Non-pigmented ciliary epithelial cell (primary cell): ENCODE measurements around the gene PRR12.

Source experiments
- DNase-seq: peaks from one replicate; pipeline ENCODE4 v3.0.0-alpha.2; 2010; ENCODE audit warnings: low read depth

PRR12 gene, protein sequence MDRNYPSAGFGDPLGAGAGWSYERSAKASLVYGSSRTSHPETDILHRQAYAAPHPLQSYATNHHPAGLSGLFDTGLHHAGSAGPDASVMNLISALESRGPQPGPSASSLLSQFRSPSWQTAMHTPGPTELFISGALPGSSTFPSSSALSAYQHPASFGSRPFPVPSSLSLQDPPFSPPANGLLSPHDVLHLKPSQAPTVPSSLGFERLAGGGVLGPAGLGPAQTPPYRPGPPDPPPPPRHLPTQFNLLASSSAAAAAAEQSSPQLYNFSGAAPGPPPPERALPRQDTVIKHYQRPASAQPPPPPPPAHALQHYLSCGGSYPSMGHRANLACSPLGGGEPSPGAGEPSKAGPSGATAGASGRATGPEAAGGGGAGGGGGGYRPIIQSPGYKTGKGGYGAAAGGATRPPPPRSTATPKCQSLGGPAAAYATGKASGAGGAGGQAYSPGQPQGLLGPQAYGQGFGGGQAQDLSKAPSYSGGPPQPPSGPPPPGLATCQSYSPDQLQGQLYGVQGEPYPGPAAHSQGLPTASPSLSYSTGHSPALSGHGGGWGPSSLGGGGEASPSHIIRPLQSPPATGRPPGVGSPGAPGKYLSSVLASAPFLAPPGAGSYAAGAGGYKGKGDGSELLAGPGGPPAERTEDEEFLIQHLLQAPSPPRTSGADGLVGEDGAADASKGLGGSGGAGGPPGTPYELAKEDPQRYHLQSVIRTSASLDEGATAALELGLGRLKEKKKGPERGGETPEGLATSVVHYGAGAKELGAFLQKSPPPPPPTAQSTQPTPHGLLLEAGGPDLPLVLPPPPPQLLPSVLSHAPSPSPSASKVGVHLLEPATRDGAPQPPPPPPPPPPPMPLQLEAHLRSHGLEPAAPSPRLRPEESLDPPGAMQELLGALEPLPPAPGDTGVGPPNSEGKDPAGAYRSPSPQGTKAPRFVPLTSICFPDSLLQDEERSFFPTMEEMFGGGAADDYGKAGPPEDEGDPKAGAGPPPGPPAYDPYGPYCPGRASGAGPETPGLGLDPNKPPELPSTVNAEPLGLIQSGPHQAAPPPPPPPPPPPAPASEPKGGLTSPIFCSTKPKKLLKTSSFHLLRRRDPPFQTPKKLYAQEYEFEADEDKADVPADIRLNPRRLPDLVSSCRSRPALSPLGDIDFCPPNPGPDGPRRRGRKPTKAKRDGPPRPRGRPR (N-terminal part only)

DNA sequence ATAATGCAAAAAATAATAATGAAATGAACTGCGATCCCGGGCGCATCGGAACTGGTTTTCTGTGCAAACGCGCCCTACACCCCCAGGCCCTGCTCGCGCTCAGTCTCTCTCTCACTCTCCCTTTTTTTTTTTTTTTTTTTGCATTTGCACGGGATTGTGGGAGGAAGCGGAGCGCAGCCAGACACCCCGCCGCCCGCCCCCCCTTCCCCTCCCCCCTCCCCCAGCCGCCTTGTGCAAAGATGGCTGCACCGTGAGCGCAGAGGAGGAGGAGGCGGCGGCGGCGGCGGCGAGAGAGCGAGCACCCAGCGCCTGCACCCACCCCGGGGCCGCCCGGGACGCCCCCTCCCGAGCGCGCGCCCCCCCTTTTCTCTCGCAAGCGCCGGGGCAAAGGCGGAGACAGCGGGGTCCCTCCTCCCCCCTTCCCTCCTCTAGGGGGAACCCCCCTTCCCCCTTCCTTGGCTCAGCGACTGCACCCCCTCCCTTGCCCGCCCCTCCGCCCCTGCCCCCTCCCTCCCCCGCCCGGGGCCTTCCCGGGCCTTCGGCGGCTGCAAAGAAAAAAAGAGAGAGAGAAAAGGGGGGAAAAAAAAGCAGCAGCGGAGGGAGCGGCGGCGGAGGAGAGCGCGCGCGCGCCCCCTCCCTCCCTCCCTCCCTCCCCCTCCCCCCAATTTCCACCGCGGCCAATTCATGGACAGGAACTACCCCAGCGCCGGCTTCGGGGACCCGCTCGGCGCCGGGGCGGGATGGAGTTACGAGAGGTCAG is at the start of gene PRR12:
Gene PRR12, plus strand, starts transcription at position 212 of the 760 bp plus-strand sequence. Its CDS starts 473 bp downstream, at position 685.
- DNase-seq: no peak

DNA sequence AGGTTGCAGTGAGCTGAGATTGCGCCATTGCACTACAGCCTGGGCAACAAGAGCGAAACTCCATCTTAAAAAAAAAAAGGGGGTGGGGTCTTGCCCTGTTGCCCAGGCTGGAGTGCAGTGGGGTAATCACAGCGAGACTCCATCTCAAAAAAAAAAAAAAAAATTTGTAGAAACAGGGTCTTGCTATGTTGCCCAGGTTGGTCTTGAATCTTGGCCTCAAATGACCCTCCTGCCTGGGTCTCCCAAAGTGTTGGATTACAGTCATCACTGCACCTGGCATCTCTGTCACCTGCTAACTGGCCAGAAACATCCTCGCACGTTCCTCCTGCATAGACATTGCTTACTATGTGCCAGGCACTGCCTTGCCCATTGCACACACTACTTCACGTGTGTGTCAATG is 49.1 kb upstream of the PRR12 start:
- no peak for DNase-seq

DNA sequence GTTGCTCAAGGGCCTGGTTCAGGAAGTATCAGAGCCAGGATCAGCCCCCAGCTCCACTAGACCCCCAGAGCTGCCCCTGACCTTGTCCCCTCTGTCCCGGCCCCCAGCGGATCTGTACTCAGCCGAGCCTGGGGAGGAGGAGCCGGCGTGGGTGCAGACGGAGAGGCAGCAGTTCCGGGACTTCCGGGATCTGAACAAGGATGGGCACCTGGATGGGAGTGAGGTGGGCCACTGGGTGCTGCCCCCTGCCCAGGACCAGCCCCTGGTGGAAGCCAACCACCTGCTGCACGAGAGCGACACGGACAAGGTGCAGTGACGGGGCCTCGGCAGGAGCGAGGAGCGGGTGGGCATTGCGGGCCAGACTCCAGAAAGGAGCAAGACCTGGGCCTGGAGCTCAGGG is 48.5 kb upstream of the PRR12 start:
- no peak for DNase-seq

DNA sequence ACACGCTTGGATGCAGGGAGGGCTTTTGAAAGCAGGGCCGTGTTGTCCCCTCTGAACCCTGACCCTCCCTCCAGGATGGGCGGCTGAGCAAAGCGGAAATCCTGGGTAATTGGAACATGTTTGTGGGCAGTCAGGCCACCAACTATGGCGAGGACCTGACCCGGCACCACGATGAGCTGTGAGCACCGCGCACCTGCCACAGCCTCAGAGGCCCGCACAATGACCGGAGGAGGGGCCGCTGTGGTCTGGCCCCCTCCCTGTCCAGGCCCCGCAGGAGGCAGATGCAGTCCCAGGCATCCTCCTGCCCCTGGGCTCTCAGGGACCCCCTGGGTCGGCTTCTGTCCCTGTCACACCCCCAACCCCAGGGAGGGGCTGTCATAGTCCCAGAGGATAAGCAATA is 48.0 kb upstream of the PRR12 start:
- no peak for DNase-seq

DNA sequence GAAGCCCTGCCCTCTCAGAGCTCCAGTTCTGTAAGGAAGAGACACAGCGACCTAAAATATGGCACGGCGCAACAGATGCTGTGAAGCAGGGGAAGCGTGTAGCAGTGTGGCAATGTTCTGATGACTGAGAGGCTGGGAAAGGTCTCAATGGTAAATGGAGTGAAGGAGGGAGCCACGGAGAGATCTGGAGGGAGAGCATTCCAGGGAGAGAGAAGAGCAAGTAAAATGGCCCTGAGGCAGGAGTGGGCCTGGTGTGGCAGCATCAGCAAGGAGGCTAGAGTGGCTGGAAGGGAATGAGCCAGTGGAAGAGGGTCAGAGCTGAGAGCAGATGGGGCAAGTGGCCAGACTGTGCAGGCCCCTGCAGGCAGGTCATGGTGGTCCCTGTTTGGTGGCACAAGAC is 46.8 kb upstream of the PRR12 start:
- no peak for DNase-seq

DNA sequence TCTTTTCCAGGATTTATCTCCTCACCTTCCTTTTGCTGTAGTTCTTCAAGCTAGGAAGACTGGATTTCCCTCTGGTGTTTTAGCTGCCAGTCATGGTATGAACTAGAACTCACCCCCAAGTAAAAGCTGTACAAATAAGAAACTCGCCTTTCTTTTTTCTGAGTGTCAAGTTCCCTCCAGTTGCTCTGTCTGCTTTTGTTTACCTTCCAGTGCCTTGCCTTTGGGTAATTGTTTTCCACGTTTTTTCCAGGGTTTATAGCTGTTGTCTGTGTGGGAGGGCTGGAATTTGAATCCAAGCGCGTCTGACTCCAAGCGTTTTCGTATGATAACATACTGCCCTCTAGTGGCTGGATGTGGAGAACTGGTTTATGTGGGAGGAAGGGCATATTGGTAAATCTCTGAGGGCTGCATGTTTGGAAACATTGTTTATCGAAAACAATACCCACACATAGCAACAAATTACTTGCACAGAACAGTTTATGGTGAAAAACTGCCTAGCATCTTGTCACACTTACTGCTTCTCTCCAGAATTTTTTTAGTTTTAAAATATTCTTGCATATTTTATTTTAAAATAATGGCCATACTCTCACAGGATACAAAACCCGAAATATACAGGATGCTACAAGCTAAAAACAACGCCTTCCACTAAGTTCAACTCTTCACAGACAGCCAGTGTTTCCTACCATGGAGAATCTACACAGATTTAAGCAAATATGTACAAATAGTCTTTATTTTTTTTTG is 44.0 kb upstream of the PRR12 start:
- peak; percentile 76 for DNase-seq

DNA sequence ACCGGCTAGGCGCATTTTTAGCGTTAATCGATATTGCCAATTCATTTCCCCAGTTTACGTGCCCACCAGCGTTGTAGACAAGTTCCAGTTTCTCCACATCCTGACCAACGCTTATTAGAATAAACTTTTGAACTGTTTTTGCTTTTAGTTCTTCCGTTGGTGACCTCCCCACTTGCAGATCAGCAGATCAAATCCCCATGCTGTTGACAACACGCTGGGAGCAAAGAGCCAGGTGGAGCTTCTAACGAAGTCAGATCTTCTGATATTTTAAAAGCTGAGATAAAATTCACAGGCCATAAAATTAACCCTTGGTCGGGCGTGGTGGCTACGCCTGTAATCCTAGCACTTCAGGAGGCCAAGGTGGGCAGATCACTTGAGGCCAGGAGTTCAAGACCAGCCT is 41.9 kb upstream of the PRR12 start:
- DNase-seq: no peak

DNA sequence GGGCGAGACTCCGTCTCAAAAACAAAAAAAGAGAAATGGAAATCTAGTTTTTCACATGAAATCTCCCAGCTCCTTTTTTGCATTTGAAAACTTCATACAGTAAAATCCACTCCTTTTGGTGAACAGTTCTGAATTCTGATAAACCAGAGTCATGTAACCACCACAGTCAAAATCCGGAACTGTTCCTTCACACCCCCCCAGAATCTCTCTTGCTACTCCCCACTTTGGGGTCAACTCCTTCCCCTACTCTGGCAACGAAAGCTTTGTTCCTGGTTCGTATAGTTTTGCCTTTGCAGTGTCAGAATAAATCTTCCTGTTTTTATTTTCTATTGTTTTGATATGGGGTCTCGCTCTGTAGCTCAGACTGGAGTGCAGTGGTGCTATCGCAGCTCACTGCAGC is 39.5 kb upstream of the PRR12 start:
- DNase-seq: no peak

DNA sequence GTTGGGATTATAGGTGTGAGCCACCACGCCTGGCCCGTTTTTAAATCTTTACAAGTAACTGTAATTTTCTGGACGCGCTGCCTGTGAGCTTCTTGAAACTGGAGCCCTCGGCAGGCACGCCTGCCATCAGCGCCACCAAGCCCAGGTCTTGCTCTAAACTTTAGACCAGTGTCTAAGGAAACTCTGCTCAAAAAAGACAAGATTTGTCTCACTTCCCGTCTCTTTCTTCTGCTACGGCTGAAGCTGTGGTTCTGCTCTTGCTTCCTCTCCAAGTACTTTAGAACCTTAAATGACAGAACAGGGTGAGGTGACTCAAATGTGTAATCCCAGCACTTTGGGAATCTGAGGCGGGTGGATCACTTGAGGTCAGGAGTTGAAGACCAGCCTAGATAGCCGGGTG is 38.2 kb upstream of the PRR12 start:
- DNase-seq: no peak

DNA sequence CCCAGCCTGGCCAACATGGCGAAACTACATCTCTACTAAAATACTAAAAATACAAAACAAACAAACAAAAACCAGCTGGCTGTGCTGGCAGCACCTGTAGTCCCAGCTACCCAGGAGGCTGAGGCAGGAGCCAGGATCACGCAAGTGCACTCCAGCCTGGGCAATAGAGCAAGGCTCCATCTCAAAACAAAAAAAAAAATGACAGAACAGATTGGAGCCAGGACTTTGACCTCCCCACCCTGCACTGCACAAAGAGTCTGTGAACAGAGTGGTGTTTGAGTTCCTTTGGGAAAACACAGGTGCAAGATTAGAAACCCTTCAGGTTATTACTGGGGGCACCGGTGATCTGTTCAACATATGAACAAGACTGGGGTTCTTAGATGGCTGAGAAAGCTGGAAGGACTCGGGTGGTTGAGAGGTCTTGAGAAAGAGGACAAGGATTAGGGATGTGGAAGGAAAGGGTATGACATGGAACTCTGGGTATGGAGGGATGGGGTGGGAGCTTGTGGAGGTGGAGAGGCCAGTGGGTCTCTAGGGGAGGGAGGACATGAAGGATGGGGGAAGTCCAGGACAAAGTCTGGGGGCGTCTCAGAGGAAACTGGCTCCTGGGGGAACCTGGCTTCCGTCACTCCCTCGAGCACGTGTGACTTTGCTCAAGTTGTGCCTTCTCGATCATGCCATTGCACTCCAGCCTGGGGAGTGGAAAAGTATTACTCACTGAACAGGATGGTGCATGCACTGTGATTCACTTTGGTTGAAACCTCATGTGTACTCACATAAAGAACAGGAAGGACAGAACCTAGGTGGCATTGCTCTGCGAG is 37.3 kb upstream of the PRR12 start:
- DNase-seq: peak; percentile 65

DNA sequence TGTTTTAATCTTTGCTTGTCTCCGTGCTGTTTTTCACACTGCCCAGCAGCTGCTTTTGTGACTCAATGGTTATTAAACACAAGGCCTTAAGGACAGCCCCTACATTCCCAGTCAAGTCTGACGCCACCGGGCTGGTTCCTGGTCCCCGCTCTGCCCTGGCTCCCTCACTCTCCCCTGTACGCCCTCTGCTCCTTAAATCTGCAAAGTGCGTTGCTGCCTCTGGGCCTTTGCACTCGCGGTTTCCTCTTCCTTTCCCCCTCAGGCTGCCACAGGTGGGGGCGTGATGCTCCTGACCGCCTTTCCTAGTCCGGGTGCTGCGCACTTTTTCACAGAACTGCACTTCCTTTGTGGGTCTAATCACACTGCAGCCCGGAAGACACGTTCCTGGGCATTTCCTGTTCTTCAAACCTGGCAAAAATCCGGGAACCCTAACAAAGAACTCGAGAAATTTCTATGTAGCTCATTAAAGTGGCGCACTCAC is 36.2 kb upstream of the PRR12 start:
- DNase-seq: no peak

DNA sequence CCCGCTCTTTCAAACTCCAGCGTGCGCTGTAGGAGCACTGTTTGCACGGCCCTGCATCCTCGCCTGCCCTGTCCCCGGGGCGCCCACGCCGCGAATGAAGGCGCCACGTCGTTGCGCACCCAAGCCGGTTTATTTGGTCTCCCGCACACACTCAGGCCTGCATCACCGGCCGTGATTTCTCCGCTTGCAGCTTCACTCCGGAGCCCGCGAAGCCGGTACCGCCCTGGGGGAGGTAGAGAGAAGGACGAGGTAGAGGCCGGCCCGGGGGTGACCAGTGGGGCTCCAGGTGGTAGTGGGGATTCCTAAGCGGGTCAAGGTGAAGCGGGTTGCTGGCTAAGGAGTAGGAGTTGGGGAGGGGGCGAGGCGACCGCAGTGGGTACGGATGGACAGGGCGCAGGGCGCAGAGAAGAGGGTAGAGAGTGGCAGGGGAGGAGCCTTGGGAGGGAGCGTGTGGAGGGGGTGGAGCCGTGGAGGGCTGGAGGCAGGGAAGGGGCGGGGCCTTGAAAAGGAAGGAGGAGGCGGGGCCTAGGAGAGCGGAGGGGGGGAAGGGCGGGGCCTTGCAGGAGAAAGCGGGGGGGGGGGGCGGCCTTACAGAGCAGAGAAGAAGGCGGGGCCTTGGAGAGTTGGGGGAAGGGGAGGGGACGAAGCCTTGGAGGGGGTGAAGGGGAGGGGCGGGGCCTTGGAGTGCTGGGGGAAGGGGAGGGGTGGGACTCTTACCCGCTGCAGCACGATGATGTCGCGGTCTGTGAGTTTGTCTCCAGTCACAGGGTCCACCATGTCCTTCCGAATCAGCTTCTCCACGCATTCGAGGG is 35.2 kb upstream of the PRR12 start:
- DNase-seq: no peak

DNA sequence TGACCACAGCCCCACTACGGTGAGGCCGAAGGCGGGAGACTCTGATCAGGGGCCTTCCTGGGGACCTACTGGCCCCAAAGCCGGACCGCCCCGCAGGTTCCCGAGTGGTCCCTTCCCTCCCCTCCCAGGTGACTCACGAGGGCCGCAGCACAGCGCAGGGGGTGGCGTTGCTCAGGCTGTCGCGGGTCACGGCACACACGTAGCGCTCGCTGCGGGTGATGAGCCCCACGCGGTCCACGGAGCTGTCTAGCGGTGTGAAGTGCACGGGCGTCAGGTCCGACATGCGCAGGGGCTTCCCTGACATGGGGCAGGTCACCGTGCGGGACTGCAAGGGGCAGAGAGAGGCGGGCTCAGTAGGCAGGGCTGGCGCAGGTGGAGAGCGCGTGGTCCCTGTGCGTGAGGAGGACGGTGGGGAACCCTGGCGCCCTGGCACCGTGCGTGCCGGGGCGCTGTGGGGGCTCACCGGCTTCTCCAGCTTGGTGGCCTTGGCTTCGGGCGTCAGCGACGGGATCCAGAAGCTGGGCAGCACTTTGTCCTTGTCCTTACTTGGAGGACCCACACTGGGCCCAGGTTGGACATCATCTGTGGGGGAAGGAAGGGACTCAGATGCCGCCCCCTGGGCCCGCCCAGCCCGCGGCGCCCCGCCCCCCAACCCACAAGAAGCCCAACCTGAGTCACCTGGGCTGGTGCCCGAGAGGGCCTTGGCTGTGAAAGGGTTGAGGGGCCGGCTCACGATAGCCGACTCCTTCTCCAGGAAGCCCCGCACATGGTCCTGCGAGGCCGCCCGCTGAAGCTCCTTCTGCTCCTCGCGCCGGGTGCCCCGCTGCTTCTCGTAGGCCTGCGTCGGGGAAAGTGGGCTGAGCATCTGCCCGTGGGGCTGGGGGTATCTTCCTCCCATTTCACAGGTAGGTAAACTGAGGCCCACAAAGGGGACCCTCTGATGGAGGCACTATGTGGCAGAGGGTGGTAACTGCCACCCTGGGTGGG is 34.3 kb upstream of the PRR12 start:
- no peak for DNase-seq

DNA sequence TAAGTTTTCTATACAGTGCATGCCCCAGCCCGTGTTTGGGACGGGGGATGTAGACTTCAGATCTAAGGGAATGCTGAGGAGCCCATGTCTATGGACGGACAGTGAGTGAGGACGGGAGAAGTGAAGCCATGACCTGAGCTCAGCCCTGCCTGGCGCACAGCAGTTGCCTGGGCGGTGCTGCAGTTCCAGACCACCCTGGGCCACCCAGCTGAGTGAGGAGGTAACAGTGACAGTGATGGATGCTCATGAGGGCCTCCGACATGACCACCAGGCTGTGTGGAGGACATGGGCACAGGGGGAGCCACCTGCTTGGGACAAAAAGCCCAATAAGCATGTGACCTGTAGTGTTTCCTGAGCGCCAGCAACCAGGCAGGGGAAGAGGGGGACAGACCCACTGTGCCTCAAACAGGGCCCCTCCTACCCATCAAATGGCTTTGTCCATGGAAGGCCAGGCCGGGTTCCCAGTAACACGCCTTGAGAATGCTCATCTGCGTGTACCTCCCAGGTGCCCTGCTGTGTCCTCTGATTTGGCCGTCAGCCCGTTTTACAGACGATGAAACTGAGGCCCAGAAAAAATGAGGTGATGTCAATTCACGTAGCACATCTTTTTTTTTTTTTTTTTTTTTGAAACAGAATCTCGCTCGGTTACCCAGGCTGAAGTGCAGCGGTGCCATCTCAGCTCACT is 33.2 kb upstream of the PRR12 start:
- DNase-seq: no peak

DNA sequence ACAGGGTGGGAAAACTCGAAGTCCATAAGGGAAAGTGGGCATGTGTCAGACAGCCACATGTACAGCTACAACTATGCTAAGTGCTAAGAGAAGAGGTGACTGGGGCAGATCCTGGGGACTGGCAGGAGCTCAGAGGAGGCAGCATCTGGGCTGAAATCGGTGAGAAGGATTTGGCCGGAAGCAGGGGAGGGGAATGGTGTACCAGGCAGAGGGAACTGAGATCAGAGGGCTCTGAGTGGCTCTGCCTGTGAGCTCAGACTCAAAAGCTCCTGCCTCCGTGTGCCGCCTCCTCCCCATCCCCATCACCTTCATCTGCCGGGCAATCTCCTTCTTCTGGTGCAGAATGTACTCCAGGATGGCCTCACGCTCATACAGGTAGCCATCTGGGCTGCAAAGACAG is 32.4 kb upstream of the PRR12 start:
- DNase-seq: no peak

DNA sequence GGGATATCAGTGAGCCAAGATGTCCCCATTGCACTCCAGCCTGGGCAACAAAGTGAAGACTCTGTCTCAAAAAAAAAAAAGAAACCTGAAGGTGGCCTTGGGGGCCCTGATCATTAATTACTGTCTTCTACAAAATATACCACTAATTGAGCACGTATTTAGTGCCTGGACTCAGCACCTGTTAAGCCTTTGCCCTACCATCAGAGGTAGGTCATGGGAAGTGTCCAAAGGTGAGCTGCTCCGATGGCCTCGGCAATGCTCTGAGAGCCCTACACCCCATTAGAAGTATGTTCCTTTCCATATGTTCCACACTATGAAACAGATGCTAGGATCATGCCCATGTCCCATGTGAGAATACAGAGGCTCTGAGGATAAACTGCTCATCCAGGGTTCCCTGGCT is 31.5 kb upstream of the PRR12 start:
- DNase-seq: no peak

DNA sequence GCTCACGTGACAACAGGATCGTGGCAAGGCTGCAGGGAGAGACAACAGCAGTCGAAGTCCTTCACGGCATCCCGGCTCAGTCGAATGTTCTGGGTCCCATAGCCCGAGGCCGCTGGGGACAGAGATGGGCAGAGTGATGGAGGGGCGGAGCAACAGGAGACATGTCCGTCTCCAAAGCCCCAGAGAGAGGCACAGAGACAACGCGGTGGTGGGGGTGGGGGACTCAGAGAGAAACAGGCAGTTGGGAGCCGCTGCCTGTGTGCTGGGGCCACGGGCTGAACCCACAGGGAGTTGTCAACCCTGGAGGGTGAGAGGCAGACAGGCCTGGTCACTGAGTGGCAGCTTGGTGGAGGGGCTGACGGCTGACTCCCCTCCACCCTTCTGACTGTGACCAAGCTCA is 31.1 kb upstream of the PRR12 start:
- no peak for DNase-seq
